H1 (cell line): ENCODE data around the gene CNIH3. TPM values are rescaled to one million over a fixed set of nuclear protein-coding genes. Genes with fewer than 3 reads are reported as not detected.

ENCODE experiments used
- CTCF ChIA-PET: fragments of 300-600 bp; sonication (Branson Sonifier 250); formaldehyde crosslinking; loops from one replicate; lab custom pipeline; 2021; ENCODE audit not compliant: partially characterized antibody; lab: Charles Lee
- POLR2A ChIA-PET: fragments of 300-600 bp; sonication (Branson Sonifier 250); formaldehyde crosslinking; loops from one replicate; lab custom pipeline; 2021; ENCODE audit warnings: inconsistent platforms; ENCODE audit not compliant: partially characterized antibody; lab: Charles Lee
- DNase-seq, 2 experiments: peaks; one replicate each; pipeline versions ENCODE4 v3.0.0 to v3.0.0-alpha.2; 2010 to 2022; ENCODE audit warnings: low spot score in 2 of 2, low read depth in 1 of 2, mixed read lengths in 1 of 2
- FAIRE-seq: peaks from 2 replicates; lab custom pipeline; 2011; peaks lifted over from hg19 to GRCh38; lab: Jason Lieb, UNC
- H2AFZ ChIP-seq: 2 replicates; pipeline ENCODE4 v1.8.1; 2012; ENCODE audit warnings: low read length, inconsistent platforms
- H2AK5ac ChIP-seq: 2 replicates; pipeline ENCODE4 v1.6.1; 2013; ENCODE audit warnings: low read depth, low read length
- H2BK120ac ChIP-seq: replicated peaks from 2 replicates; pipeline ENCODE3; 2013; ENCODE audit warnings: low read depth, low read length, inconsistent platforms
- H2BK12ac ChIP-seq: 2 replicates; pipeline ENCODE4 v1.6.1; 2013; ENCODE audit warnings: low read depth, low read length
- H2BK15ac ChIP-seq: 2 replicates; pipeline ENCODE4 v1.6.1; 2013; ENCODE audit warnings: low read length
- H2BK20ac ChIP-seq: 2 replicates; pipeline ENCODE4 v1.6.1; 2013; ENCODE audit warnings: low read length
- H2BK5ac ChIP-seq: 2 replicates; pipeline ENCODE4 v1.6.1; 2013; ENCODE audit warnings: low read depth, low read length
- H3K14ac ChIP-seq: 2 replicates; pipeline ENCODE4 v1.6.1; 2013; ENCODE audit warnings: inconsistent platforms; ENCODE audit not compliant: insufficient read length
- H3K18ac ChIP-seq: 2 replicates; pipeline ENCODE4 v1.6.1; 2013; ENCODE audit warnings: low read length; ENCODE audit errors: extremely low read depth
- H3K23ac ChIP-seq: 2 replicates; pipeline ENCODE4 v1.6.1; 2013; ENCODE audit warnings: inconsistent platforms; ENCODE audit not compliant: insufficient read length
- H3K23me2 ChIP-seq: 2 replicates; pipeline ENCODE4 v1.6.1; 2013; ENCODE audit warnings: low read depth, low read length
- H3K27ac ChIP-seq: 2 replicates; pipeline ENCODE4 v1.6.1; 2011; ENCODE audit warnings: low read depth, low read length, inconsistent platforms
- H3K27me3 ChIP-seq, 4 experiments: replicated peaks in 1 of 4; 1 replicate in 1 of 4; 2 replicates in 3 of 4; pipeline versions ENCODE4 v1.6.1 to v1.8.1; 2011 to 2013; ENCODE audit warnings: low read length in 3 of 4, mild to moderate bottlenecking in 3 of 4, inconsistent platforms in 2 of 4, mixed read lengths in 2 of 4, moderate library complexity in 1 of 4; ENCODE audit not compliant: control insufficient read depth in 3 of 4, insufficient read depth in 3 of 4; ENCODE audit errors: extremely low read depth in 1 of 4
- H3K36me3 ChIP-seq, 4 experiments: 2 replicates each; pipeline versions ENCODE4 v1.6.1 to v1.8.1; 2011 to 2013; ENCODE audit warnings: mild to moderate bottlenecking in 4 of 4, low read length in 3 of 4, moderate library complexity in 2 of 4, control low read depth in 1 of 4, inconsistent platforms in 1 of 4; ENCODE audit not compliant: insufficient read depth in 4 of 4, control insufficient read depth in 2 of 4
- H3K4ac ChIP-seq: replicated peaks from 2 replicates; pipeline ENCODE3; 2013; ENCODE audit warnings: low read length, low read depth, mixed read lengths, inconsistent platforms; ENCODE audit not compliant: insufficient read length
- H3K4me1 ChIP-seq, 4 experiments: replicated peaks in 1 of 4; 1 replicate in 1 of 4; 2 replicates in 3 of 4; pipeline versions ENCODE4 v1.6.1 to v1.8.1; 2011 to 2013; ENCODE audit warnings: low read length in 3 of 4, inconsistent platforms in 2 of 4, mixed read lengths in 1 of 4; ENCODE audit not compliant: insufficient read depth in 4 of 4, control insufficient read depth in 3 of 4
- H3K4me2 ChIP-seq, 2 experiments: 2 replicates each; pipeline versions ENCODE4 v1.6.1 to v1.8.1; 2011 to 2013; ENCODE audit warnings: low read depth in 2 of 2, low read length in 2 of 2, control low read depth in 1 of 2, inconsistent platforms in 1 of 2, mild to moderate bottlenecking in 1 of 2; ENCODE audit not compliant: insufficient read depth in 1 of 2
- H3K4me3 ChIP-seq, 4 experiments: fragments of 200-600, 300-600 bp in 1 of 4; sonication (generic), shearing (Covaris generic), sonication (Bioruptor Twin) in 1 of 4; 2 replicates each; pipeline versions ENCODE4 v1.5.1 to v1.8.1; 2011 to 2016; ENCODE audit warnings: low read length in 4 of 4, low read depth in 3 of 4, control low read depth in 2 of 4, inconsistent platforms in 2 of 4, mild to moderate bottlenecking in 2 of 4, mixed read lengths in 1 of 4, moderate library complexity in 1 of 4; ENCODE audit not compliant: insufficient read depth in 2 of 4; ENCODE audit errors: extremely low read depth in 1 of 4
- H3K56ac ChIP-seq: replicated peaks from 2 replicates; pipeline ENCODE3; 2013; ENCODE audit warnings: low read depth, mild to moderate bottlenecking, mixed read lengths, low read length, inconsistent platforms; ENCODE audit not compliant: insufficient read length
- H3K79me1 ChIP-seq: 2 replicates; pipeline ENCODE4 v1.6.1; 2013; ENCODE audit warnings: low read depth, low read length, control low read depth
- H3K79me2 ChIP-seq, 2 experiments: 2 replicates each; pipeline versions ENCODE4 v1.6.1 to v1.8.1; 2012 to 2013; ENCODE audit warnings: low read length in 2 of 2, mild to moderate bottlenecking in 2 of 2, inconsistent platforms in 1 of 2; ENCODE audit not compliant: insufficient read depth in 2 of 2, control insufficient read depth in 1 of 2
- H3K9ac ChIP-seq, 4 experiments: replicated peaks in 1 of 4; 1 replicate in 1 of 4; 2 replicates in 3 of 4; pipeline versions ENCODE4 v1.6.1 to v1.8.1; 2011 to 2013; ENCODE audit warnings: low read depth in 3 of 4, low read length in 3 of 4, control low read depth in 2 of 4, mild to moderate bottlenecking in 2 of 4, moderate library complexity in 2 of 4, inconsistent platforms in 1 of 4; ENCODE audit errors: extremely low read depth in 1 of 4
- H3K9me3 ChIP-seq, 2 experiments: 2 replicates each; pipeline versions ENCODE4 v1.6.1 to v1.8.1; 2012 to 2013; ENCODE audit warnings: mild to moderate bottlenecking in 2 of 2, moderate library complexity in 2 of 2, control low read depth in 1 of 2, inconsistent platforms in 1 of 2, low read depth in 1 of 2, low read length in 1 of 2, mixed read lengths in 1 of 2; ENCODE audit not compliant: insufficient read depth in 2 of 2
- H4K20me1 ChIP-seq, 2 experiments: replicated peaks in 1 of 2; 2 replicates each; pipeline versions ENCODE3 to v1.8.1; 2011 to 2013; ENCODE audit warnings: inconsistent platforms in 2 of 2, low read length in 2 of 2, mild to moderate bottlenecking in 1 of 2; ENCODE audit not compliant: insufficient read depth in 2 of 2, control insufficient read depth in 1 of 2
- H4K5ac ChIP-seq: 2 replicates; pipeline ENCODE4 v1.6.1; 2013; ENCODE audit warnings: low read length, low read depth, mixed read lengths, inconsistent platforms; ENCODE audit not compliant: insufficient read length
- H4K8ac ChIP-seq: 2 replicates; pipeline ENCODE4 v1.8.0; 2013; ENCODE audit warnings: mild to moderate bottlenecking, moderate library complexity, low read length, inconsistent platforms; ENCODE audit not compliant: insufficient read depth; ENCODE audit errors: extremely low read depth
- H4K91ac ChIP-seq: replicated peaks from 2 replicates; pipeline ENCODE3; 2013; ENCODE audit warnings: low read length, mixed read lengths, inconsistent platforms; ENCODE audit not compliant: insufficient read length
- CHD1 ChIP-seq: IDR thresholded peaks from 2 replicates; pipeline ENCODE4 v1.6.1; 2012; ENCODE audit warnings: low read depth, low read length, improper control_type of control experiment
- SRF ChIP-seq: IDR thresholded peaks from 2 replicates; pipeline ENCODE4 v1.6.1; 2011; ENCODE audit warnings: mild to moderate bottlenecking, low read depth, low read length, moderate library complexity
- TAF1 ChIP-seq: IDR thresholded peaks from 2 replicates; pipeline ENCODE4 v1.6.1; 2011; ENCODE audit warnings: mild to moderate bottlenecking, low read depth, low read length
- WGBS, 2 experiments: shearing (Covaris generic) in 1 of 2; methylation state at CpG; one replicate each; pipeline versions ENCODE4 v1.1.6 to v1.1.7; 2013 to 2015; ENCODE audit warnings: low lambda C conversion rate in 2 of 2, mixed read lengths in 2 of 2, inconsistent platforms in 1 of 2, low coverage in 1 of 2, missing lambda C conversion rate in 1 of 2; ENCODE audit not compliant: insufficient replicate concordance in 2 of 2, insufficient coverage in 1 of 2, insufficient read length in 1 of 2; ENCODE audit errors: extremely low coverage in 1 of 2, missing lambda C conversion rate in 1 of 2; 5-methylcytosine and 5-hydroxymethylcytosine counted together
- polyA plus RNA-seq, 7 experiments: library from polyadenylated mRNA; depleted of rRNA in 3 of 7; stranded (reverse) in 5 of 7; unstranded in 2 of 7; fragments of >200 nt in 5 of 7; fragments of 200-250 nt in 2 of 7; gene quantifications; 1 replicate in 5 of 7; 2 replicates in 1 of 7; 4 replicates in 1 of 7; pipeline versions ENCODE4 v1.2.1 to v1.2.3, GENCODE V29; 2011 to 2013; ENCODE audit warnings: missing spikeins in 2 of 7, mixed read lengths in 2 of 7
- total RNA-seq: library from RNA; stranded (reverse); fragmentation: NEBNext Ultra II Directional; extraction: Animal tissue kit (Norgen Biotek cat#: 25700); gene quantifications from 2 replicates; pipeline ENCODE4 v1.2.1, GENCODE V29; 2021

CNIH3 gene
- total and polyA plus RNA-seq, 2 of the 8 experiments (the other 6 are each of a cell fraction or from before 2014, with no cell fraction given), result 3.7 to 5.6 TPM

DNA sequence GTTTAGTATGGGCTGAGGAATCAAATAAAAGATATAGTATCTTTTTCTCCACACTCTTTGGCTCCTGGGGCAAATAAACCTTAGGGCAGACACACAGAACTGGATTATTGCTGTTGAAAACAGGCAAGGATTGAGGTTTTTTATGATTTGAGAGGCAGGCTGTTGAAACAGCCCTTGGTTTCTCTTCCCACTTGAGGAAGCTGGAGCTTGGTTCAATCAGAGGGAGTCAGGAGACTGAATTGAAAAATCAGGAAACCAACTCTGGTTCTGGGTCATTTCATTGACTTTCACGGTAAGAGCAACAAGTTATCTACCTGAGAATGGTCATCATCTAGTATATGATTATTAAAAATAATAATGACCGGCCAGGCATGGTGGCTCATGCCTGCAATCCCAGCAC lies 108.4 kb downstream of the CNIH3 start:
- no peaks in the 10 kb centered on the region for H3K79me2 ChIP-seq
- WGBS, 2 experiments, result 90% methylated on average over 2 of the region's 2 CpGs; no CpG with 5 or more reads in 1 of the 2 experiments
- H2AFZ ChIP-seq, result no peak overlapping the region

More for the DNA sequence above, 108.4 kb downstream of the CNIH3 start:
- Histone ChIP-seq H3K4ac (no peak overlapping the region), H3K4me2 (no peak overlapping the region), H3K27ac (no peak overlapping the region), H2BK20ac (no peak overlapping the region), H4K91ac (no peak overlapping the region), H3K23ac (no peak overlapping the region), H2BK15ac (no peak overlapping the region), H3K56ac (no peak overlapping the region), H2BK12ac (no peak overlapping the region), H4K8ac (no peak overlapping the region), H4K5ac (no peak overlapping the region), H3K27me3 (no peaks in the 10 kb centered on the region), H3K18ac (no peak overlapping the region), H3K9me3 (no peaks in the 10 kb centered on the region), H3K9ac (no peak overlapping the region), H3K36me3 (no peaks in the 10 kb centered on the region), H2BK120ac (no peak overlapping the region), H2AK5ac (no peak overlapping the region), H3K14ac (no peak overlapping the region), H3K79me1 (no peaks in the 10 kb centered on the region), H4K20me1 (no peaks in the 10 kb centered on the region), H3K23me2 (no peaks in the 10 kb centered on the region), H2BK5ac (no peak overlapping the region), H3K4me1 (0 out of 7 replicates have a peak, but pooled peaks cover 0 to 3% (median 0%) of the 10 kb centered on the region in 4 experiments), H3K4me3 (no peak overlapping the region)
- ChIA-PET CTCF (interaction anchor here (0.8 to 1.9 kb wide), 3 partner anchors 51 to 170 kb away, joined by 3 to 5 read pairs (median 3); no protein-coding TSS in a partner anchor), POLR2A (no interaction called here)
- TF ChIP-seq TAF1 (no peak), SRF (no peak), CHD1 (no peak)
- no peak for DNase-seq
- no peak for FAIRE-seq
